HG02852 (cell line): ENCODE results near the gene TATDN2.
"Not testable (repeated sequence)": the region's sequence is repeated elsewhere in the genome, so short reads cannot be mapped to it uniquely, and the experiment has no call there.

ENCODE experiments used
- ATAC-seq: cut with Tn5 transposase; IDR thresholded peaks from one replicate; pipeline ENCODE4 v1.9.1; 2021; ENCODE audit warnings: mild to moderate bottlenecking, moderate library complexity; ENCODE audit not compliant: unreplicated experiment

TATDN2 gene

GRCh38 chr3:10289077-10289476 is 40.8 kb downstream of the TATDN2 start:
- no peak for ATAC-seq

GRCh38 chr3:10289787-10290355 is 41.6 kb downstream of the TATDN2 start:
- ATAC-seq, result no peak

GRCh38 chr3:10290481-10291176 is 42.4 kb downstream of the TATDN2 start:
- ATAC-seq, result no peak

GRCh38 chr3:10291641-10292040 is 43.4 kb downstream of the TATDN2 start:
- ATAC-seq, result no peak

- ATAC-seq, result peak; percentile 85
These were observed 44.5 kb downstream of the TATDN2 start, which contains the start of gene GHRL for GRCh38 chr3:10292505-10293419. Gene GHRL (minus strand): TSS chr3:10292947. CDS start chr3:10290180, 2,767 bp downstream.

GRCh38 chr3:10294030-10294586 is 45.8 kb downstream of the TATDN2 start:
- no peak for ATAC-seq

GRCh38 chr3:10298064-10298463 is 49.8 kb downstream of the TATDN2 start:
- not testable (repeated sequence) for ATAC-seq

- ATAC-seq, result no peak
These were observed 50.9 kb downstream of the TATDN2 start for GRCh38 chr3:10299175-10299574.

GRCh38 chr3:10299679-10300078 is 51.4 kb downstream of the TATDN2 start:
- ATAC-seq, result peak; percentile 75

- peak; percentile 8 for ATAC-seq
These were observed 51.8 kb downstream of the TATDN2 start for GRCh38 chr3:10300087-10300486.

GRCh38 chr3:10303105-10303504 is 54.8 kb downstream of the TATDN2 start:
- no peak for ATAC-seq

- no peak for ATAC-seq
These were observed 55.5 kb downstream of the TATDN2 start for GRCh38 chr3:10303785-10304184.

GRCh38 chr3:10304905-10305304 is 56.6 kb downstream of the TATDN2 start:
- no peak for ATAC-seq

- ATAC-seq, result no peak
These were observed 57.2 kb downstream of the TATDN2 start for GRCh38 chr3:10305331-10305902.

- ATAC-seq, result no peak
These were observed 57.9 kb downstream of the TATDN2 start for GRCh38 chr3:10306156-10306555.

GRCh38 chr3:10308678-10309077 is 60.4 kb downstream of the TATDN2 start:
- no peak for ATAC-seq

GRCh38 chr3:10309736-10310135 is 61.5 kb downstream of the TATDN2 start:
- no peak for ATAC-seq

GRCh38 chr3:10310578-10310977 is 62.3 kb downstream of the TATDN2 start:
- ATAC-seq, result no peak

- ATAC-seq, result no peak
These were observed 63.5 kb downstream of the TATDN2 start for GRCh38 chr3:10311710-10312109.

- ATAC-seq, result no peak
These were observed 64.1 kb downstream of the TATDN2 start for GRCh38 chr3:10312391-10312790.

- ATAC-seq, result no peak
These were observed 64.6 kb downstream of the TATDN2 start for GRCh38 chr3:10312861-10313260.
